Spleen (tissue), 7 donors: ENCODE measurements around the gene GTSF1L.

Experiments
- CTCF ChIP-seq, 11 experiments: fragments of 200-600 bp in 7 of 11; fragments of 450-650 bp in 4 of 11; sonication (generic) in 4 of 11; IDR thresholded peaks in 8 of 11; conservative IDR thresholded peaks in 3 of 11; 1 replicate in 7 of 11; 2 replicates in 4 of 11; pipeline versions ENCODE4 v1.4.0 to v1.8.0; 2016 to 2021; ENCODE audit warnings: antibody characterized with exemption in 11 of 11, inconsistent platforms in 4 of 11, mild to moderate bottlenecking in 1 of 11
- POLR2A ChIP-seq, 3 donors: fragments of 450-650 bp; IDR thresholded peaks; one replicate each; pipeline ENCODE4 v1.5.1; 2017; ENCODE audit warnings: antibody characterized with exemption in 3 of 3, mild to moderate bottlenecking in 1 of 3
- donor health status: DM: no; HTN: no; CAD: no; lungs with moderate emphysema.
- donor health status: DM: no; HTN: no; CAD: no.
- donor health status: DM: no; HTN: no; CAD: no.

- no peak for TF ChIP-seq CTCF (IDR thresholded peaks at IDR 0.05 in 8 of 11, conservative IDR thresholded peaks at IDR 0.05 in 3 of 11)
- TF ChIP-seq POLR2A (IDR thresholded peaks at IDR 0.05) = no peak
Measured at GRCh38 chr20:43774754-43775153, 48.0 kb upstream of the GTSF1L start.
